Gastrocnemius medialis (tissue), 4 donors: ENCODE data around the gene CCL16.

ENCODE experiments used
- CTCF ChIP-seq, 5 experiments: fragments of 450-650 bp in 3 of 5; fragments of 200-600 bp in 2 of 5; sonication (generic) in 2 of 5; IDR thresholded peaks in 4 of 5; conservative IDR thresholded peaks in 1 of 5; 1 replicate in 4 of 5; 2 replicates in 1 of 5; pipeline ENCODE4 v1.5.1; 2016 to 2019; ENCODE audit warnings: antibody characterized with exemption in 5 of 5, mild to moderate bottlenecking in 3 of 5, moderate library complexity in 3 of 5
- POLR2A ChIP-seq, 2 donors: fragments of 450-650 bp; IDR thresholded peaks; one replicate each; pipeline ENCODE4 v1.6.1; 2017; ENCODE audit warnings: antibody characterized with exemption in 2 of 2, mild to moderate bottlenecking in 2 of 2, moderate library complexity in 2 of 2

DNA sequence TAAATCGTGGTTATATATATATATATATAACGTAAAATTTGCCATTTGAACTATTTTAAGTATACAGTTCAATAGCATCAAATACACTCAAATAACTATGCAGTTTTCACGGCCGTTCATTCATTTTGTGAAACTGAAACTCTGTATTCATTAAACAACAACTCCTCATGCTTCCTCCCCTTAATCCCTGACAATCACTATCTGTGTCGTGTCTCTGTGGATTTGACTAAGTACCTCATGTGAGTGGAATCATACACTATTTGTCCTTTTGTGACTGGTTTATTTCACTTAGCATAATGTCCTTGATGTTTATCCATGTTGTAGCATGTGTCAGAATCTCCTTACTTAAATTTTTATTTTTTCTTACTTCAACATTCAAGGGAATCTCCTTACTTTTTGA is 33.6 kb upstream of the CCL16 start:
- TF ChIP-seq CTCF (IDR thresholded peaks at IDR 0.05 in 4 of 5, conservative IDR thresholded peaks at IDR 0.05 in 1 of 5) (no peak), POLR2A (IDR thresholded peaks at IDR 0.05) (no peak)
